HUES64 (cell line): ENCODE results near the gene VPREB3.

Experiments used
- H3K27ac ChIP-seq: 2 replicates; pipeline ENCODE4 v1.7.0; 2013; ENCODE audit warnings: low read depth, low read length, inconsistent platforms
- H3K27me3 ChIP-seq: 2 replicates; pipeline ENCODE4 v1.6.1; 2013; ENCODE audit warnings: mild to moderate bottlenecking, low read length; ENCODE audit not compliant: insufficient read depth
- H3K36me3 ChIP-seq: 2 replicates; pipeline ENCODE4 v1.6.1; 2013; ENCODE audit warnings: mild to moderate bottlenecking, low read length; ENCODE audit not compliant: insufficient read depth
- H3K4me1 ChIP-seq: 2 replicates; pipeline ENCODE4 v1.6.1; 2013; ENCODE audit warnings: mild to moderate bottlenecking, low read length, moderate library complexity; ENCODE audit not compliant: insufficient read depth
- H3K4me3 ChIP-seq: 2 replicates; pipeline ENCODE4 v1.5.1; 2013; ENCODE audit warnings: mild to moderate bottlenecking, low read length, moderate library complexity
- H3K9ac ChIP-seq: 2 replicates; pipeline ENCODE4 v1.6.1; 2013; ENCODE audit warnings: mild to moderate bottlenecking, low read depth, low read length
- H3K9me3 ChIP-seq: 2 replicates; pipeline ENCODE4 v1.6.1; 2013; ENCODE audit warnings: low read depth, low read length; ENCODE audit not compliant: insufficient read depth
- WGBS: fragments of 150-250, 120-280 bp; methylation state at CpG from one replicate; pipeline ENCODE4 v1.1.7; 2013; ENCODE audit warnings: missing lambda C conversion rate; 5-methylcytosine and 5-hydroxymethylcytosine counted together

The VPREB3 gene

DNA sequence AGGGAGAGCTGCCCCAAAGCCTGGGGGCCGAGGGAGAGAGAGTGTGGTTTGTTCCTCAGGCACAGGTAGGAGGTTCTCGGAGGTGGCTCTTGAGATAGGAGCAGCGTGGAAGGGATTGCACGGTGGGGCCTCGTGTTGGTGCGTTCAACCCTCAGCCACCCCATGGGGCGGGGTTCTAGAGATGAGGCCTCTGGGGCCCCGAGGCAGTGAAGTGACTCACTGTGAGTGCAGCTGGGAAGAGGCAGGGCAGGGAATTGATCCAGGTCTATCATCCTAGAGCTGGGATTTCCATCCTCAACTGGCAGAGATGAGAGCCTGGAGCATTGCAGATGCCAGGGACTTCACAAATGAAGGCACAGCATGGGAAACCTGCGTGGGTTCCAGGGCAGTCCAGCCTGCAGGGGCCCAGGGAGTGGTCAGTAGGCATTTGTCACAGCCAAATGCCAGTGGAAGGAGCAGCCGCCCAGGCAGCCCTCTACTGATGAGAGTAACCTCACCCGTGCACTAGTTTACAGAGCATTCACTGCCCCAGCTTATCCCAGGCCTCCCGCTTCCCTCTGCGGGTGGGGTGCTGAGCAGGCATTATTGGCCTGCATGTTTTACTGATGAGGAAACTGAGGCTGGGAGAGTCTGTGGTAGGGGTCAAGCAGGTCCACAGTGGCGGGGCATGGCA, 27.4 kb upstream of the VPREB3 start:
- WGBS, result 80% methylated on average over 14 of the region's 14 CpGs
- H3K27ac ChIP-seq, result no peak overlapping the region
- no peak overlapping the region for H3K4me3 ChIP-seq
- H3K36me3 ChIP-seq, result no peaks in the 10 kb centered on the region
- no peak overlapping the region for H3K9ac ChIP-seq
- peaks cover 6% of the 10 kb centered on the region; the same call in 1 of the 2 replicates for H3K4me1 ChIP-seq
- H3K27me3 ChIP-seq, result no peaks in the 10 kb centered on the region
- no peaks in the 10 kb centered on the region for H3K9me3 ChIP-seq

DNA sequence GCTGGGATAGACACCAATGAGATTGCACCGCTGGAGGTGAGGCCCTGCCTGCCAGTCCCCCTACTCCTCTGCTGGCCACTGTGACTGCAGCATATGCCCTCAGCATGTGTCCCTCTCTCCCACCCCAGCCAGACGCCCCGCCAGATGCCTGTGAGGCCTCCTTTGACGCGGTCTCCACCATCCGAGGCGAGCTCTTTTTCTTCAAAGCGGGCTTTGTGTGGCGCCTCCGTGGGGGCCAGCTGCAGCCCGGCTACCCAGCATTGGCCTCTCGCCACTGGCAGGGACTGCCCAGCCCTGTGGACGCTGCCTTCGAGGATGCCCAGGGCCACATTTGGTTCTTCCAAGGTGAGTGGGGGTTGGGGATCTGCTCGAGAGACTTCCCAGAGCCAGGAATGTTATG, 26.8 kb upstream of the VPREB3 start:
- 86% methylated on average over 15 of the region's 15 CpGs for WGBS

DNA sequence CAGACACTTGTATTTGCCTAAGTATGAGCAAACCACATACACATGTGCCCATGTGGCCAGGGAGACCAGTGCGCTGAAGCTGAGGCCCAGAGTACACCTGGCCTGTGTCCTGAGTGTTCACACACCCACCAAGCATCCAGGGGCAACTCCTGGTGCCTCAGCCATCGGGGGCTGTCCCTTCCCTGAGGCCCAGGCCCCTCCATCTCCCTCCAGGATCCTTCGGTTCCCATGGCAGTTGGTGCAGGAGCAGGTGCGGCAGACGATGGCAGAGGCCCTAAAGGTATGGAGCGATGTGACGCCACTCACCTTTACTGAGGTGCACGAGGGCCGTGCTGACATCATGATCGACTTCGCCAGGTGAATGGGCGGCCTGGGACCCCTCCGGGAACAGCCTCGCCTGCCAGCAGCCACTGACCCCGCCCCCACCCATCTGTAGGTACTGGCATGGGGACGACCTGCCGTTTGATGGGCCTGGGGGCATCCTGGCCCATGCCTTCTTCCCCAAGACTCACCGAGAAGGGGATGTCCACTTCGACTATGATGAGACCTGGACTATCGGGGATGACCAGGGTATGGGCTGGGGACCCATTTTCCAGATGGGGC, 26.0 kb upstream of the VPREB3 start:
- no peaks in the 10 kb centered on the region for H3K27me3 ChIP-seq
- no peaks in the 10 kb centered on the region for H3K4me1 ChIP-seq
- H3K9me3 ChIP-seq, result no peaks in the 10 kb centered on the region
- no peak overlapping the region for H3K27ac ChIP-seq
- 89% methylated on average over 20 of the region's 20 CpGs for WGBS
- H3K36me3 ChIP-seq, result no peaks in the 10 kb centered on the region
- H3K9ac ChIP-seq, result no peak overlapping the region
- no peak overlapping the region for H3K4me3 ChIP-seq

More for the DNA sequence above, 26.8 kb upstream of the VPREB3 start:
- no peaks in the 10 kb centered on the region for H3K27me3 ChIP-seq
- H3K4me1 ChIP-seq, result 0 out of 2 replicates have a peak, but pooled peaks cover under 1% of the 10 kb centered on the region
- H3K27ac ChIP-seq, result no peak overlapping the region
- no peak overlapping the region for H3K9ac ChIP-seq
- H3K9me3 ChIP-seq, result no peaks in the 10 kb centered on the region
- H3K36me3 ChIP-seq, result no peaks in the 10 kb centered on the region
- no peak overlapping the region for H3K4me3 ChIP-seq

DNA sequence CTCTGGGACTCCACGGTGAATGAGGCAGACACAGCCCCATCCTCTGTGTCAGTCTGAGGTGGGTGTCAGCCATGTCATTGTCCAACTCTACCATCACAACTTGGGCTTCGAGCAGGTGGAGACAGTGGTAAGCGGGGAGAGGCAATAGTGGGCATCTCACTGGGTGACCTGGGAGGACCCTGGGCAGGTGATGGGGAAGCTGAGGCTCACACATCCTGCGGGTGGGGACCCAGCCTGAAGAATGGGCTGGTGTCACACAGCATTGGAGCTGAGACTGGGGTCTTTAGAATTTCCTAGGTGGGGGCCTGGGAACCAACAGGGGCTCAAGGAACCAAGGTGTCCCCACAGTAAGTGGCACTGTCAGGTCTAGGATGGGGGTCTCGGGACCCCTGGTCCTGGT, 25.5 kb upstream of the VPREB3 start:
- Histone ChIP-seq H3K36me3 (no peaks in the 10 kb centered on the region), H3K27me3 (peaks cover under 1% of the 10 kb centered on the region), H3K9ac (no peak overlapping the region), H3K4me1 (no peaks in the 10 kb centered on the region), H3K9me3 (no peaks in the 10 kb centered on the region), H3K27ac (no peak overlapping the region), H3K4me3 (no peak overlapping the region)
- 92% methylated on average over 5 of the region's 5 CpGs for WGBS

DNA sequence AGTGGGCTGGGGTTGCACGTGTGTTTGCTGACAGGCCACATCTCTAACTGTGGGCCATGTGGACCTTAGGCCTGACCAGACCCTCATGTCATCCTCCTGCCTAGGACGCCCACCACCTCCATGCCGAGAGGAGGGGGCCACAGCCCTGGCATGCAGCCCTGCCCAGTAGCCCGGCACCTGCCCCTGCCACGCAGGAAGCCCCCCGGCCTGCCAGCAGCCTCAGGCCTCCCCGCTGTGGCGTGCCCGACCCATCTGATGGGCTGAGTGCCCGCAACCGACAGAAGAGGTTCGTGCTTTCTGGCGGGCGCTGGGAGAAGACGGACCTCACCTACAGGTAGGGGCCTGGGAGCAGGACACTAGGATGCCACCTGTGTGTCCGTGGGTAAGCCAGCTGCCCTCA, 24.9 kb upstream of the VPREB3 start:
- H3K9me3 ChIP-seq, result no peaks in the 10 kb centered on the region
- H3K36me3 ChIP-seq, result no peaks in the 10 kb centered on the region
- H3K4me3 ChIP-seq, result no peak overlapping the region
- H3K27ac ChIP-seq, result no peak overlapping the region
- WGBS, result 94% methylated on average over 16 of the region's 16 CpGs
- no peak overlapping the region for H3K9ac ChIP-seq
- no peaks in the 10 kb centered on the region for H3K4me1 ChIP-seq
- peaks cover 7% of the 10 kb centered on the region for H3K27me3 ChIP-seq

DNA sequence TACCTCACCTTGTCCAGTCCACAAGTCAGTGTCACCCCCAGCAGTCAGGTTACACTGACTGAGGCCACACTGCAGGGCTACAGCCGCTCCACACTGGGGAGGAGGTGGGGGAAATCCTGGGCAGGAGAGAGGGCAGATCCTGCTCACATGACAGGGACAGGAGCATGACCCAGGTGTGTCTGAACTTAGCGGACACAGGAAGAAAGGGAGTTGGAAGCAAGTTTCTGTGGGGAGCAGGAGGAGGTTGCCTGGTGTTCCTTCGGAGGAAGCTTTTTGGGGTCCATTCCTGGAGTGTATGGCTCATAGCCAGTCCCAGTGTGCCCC, 24.3 kb upstream of the VPREB3 start:
- H3K36me3 ChIP-seq, result no peaks in the 10 kb centered on the region
- H3K27ac ChIP-seq, result no peak overlapping the region
- H3K9ac ChIP-seq, result no peak overlapping the region
- H3K4me1 ChIP-seq, result no peaks in the 10 kb centered on the region
- no peaks in the 10 kb centered on the region for H3K9me3 ChIP-seq
- peaks cover 13% of the 10 kb centered on the region for H3K27me3 ChIP-seq
- no peak overlapping the region for H3K4me3 ChIP-seq
- WGBS, result 90% methylated on average over 3 of the region's 3 CpGs

DNA sequence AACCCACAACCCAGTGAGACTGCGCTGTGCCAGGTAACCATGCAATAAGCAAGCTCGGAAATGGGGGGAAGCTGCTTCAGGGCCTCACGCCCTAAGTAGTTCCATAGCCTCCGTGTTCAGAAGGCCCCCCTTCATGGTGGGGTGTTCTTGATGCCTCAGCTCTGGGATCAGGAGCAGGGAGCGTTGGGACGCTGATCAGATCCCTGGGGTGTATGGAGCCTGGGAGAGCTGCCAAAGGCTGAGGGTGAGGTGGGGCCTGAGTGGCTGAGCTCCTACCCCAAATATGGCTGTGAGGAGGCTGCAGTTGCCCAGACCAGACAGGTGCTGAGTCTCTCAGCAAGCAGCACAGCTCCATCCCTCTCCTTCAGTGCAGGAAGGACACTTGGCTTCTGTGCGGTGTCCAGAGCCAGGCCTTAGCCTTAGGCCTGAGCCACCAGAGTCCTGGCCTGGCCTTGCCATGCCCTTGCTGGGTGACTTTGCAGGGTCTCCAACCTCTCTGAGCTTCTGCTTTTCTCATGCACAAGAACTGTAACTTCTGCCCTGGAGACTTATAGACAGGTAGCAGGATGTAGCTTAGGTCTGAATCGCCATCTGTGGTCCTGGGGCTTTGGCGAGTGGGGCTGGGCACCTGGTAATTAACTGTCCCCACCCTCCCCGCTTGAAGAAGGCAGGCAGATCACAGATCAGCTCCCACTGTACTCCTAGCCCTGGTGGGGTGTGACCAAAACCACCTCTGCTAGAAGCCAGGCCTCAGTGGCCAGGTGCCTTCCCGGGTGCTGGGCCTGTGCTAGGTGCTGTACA, 23.8 kb upstream of the VPREB3 start:
- Histone ChIP-seq H3K27me3 (peaks cover 18% of the 10 kb centered on the region), H3K9me3 (no peaks in the 10 kb centered on the region), H3K4me3 (no peak overlapping the region), H3K36me3 (no peaks in the 10 kb centered on the region), H3K4me1 (no peaks in the 10 kb centered on the region), H3K9ac (no peak overlapping the region), H3K27ac (no peak overlapping the region)
- 88% methylated on average over 11 of the region's 11 CpGs for WGBS

DNA sequence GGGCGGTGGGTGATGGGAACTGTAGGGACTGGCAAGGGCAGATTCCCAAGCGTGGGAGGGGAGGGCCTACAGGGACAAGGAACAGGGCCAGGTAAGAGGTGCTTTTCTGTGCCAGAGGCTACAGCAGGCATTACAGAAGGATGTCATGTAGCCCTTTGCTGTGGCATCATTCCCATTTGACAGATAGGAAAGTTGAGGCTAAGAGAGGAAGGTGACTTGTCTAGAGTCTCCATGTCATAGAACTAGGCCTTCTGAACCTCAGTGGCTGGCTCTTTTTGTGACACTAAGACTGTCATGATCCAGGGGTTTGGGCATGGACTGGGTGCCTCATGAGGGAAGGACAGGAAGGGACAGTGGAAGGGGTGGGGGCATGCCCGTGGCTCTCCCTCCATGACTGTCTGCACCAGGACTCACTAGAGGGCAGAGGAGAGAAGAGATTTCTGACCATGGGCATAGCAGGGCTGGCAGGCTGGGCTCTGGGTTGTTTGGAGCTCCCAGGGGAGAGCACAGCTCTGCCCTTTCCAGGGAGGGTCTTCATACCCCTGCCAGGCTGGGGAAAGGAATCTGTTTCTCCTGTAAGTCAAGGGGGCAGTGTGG, 21.7 kb upstream of the VPREB3 start:
- Histone ChIP-seq H3K27ac (no peak overlapping the region), H3K36me3 (no peaks in the 10 kb centered on the region), H3K4me1 (peaks cover 7% of the 10 kb centered on the region; the same call in 1 of the 2 replicates), H3K4me3 (no peak overlapping the region), H3K9me3 (no peaks in the 10 kb centered on the region), H3K27me3 (peaks cover 20% of the 10 kb centered on the region), H3K9ac (no peak overlapping the region)
- WGBS, result 82% methylated on average over 3 of the region's 3 CpGs

DNA sequence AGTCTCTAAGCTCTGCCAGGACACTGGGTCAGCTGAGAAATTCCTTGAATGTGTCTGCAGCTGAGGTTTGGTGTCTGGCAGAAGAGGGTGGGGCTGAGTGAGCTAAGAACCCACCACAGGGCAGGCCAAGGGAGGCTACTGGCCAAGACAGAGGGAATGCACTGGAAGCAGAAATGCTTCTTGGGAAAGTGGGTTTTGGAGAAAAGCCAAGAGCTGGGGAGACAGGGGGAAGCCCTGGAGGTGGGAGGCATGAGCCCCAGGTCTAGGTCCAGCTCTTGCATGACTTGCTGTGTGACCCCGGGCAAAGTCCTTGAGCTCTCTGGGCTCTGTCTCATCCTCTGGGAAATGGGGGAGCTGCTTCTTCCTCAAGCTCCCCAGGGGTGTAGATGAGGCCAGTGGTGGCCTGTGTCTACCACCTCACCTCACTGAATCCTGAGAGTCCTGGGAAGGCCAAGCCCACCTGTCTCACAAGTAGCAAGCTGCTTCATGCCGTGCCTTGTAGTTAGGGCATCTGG, 20.8 kb upstream of the VPREB3 start:
- no peak overlapping the region for H3K9ac ChIP-seq
- WGBS, result 85% methylated on average over 2 of the region's 2 CpGs
- H3K27ac ChIP-seq, result no peak overlapping the region

DNA sequence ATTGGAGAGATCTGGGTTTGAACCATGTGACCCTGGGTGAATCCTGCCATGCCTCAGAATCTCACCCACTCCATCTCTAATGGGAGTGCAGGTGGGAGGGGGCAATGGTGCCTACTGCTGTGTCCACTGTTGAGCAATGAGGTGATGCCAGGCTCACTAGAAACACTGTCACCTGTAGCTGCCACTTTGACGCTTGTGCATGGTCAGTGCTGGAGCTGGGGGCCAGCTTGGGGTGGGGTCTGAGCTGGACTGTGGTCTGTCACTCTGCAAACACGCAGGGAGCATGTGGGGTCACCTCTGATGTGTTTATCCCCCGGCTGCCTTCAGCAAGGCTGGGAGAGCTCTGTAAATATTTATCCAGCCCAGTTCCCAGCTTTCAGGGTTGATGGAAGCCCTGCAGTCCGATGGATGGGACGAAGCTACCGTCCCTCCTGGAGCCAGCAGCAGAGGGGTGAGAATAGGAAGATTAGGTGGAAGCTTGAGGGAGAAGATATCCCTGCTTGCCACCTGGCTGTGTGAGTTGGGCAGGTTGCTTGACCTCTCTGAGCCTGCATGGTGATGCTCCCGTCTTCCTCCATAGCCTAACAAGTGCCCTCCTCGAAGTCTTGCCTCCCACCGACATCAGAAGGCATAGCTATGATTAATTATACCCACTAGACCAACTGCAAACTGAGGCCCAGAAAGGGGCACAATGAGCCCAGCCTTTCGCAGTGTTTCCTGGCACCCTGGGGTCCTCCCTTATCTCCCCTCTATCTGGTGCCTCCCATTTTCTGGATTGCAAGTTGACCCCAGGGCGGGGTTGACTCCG, 20.1 kb upstream of the VPREB3 start:
- Histone ChIP-seq H3K4me3 (no peak overlapping the region), H3K27ac (no peak overlapping the region), H3K4me1 (peaks cover 7% of the 10 kb centered on the region; the same call in 1 of the 2 replicates), H3K27me3 (peaks cover 22% of the 10 kb centered on the region), H3K9ac (no peak overlapping the region), H3K9me3 (no peaks in the 10 kb centered on the region), H3K36me3 (no peaks in the 10 kb centered on the region)
- WGBS, result 77% methylated on average over 12 of the region's 12 CpGs

More for the DNA sequence above, 20.8 kb upstream of the VPREB3 start:
- peaks cover 7% of the 10 kb centered on the region; the same call in 1 of the 2 replicates for H3K4me1 ChIP-seq
- peaks cover 20% of the 10 kb centered on the region for H3K27me3 ChIP-seq
- H3K4me3 ChIP-seq, result no peak overlapping the region
- H3K36me3 ChIP-seq, result no peaks in the 10 kb centered on the region
- H3K9me3 ChIP-seq, result no peaks in the 10 kb centered on the region
